ENCODE results near the gene ITGB1BP2. TPM values are rescaled to one million over a fixed set of nuclear protein-coding genes. Genes with fewer than 3 reads are reported as not detected.
"Not testable (repeated sequence)": the region's sequence is repeated elsewhere in the genome, so short reads cannot be mapped to it uniquely, and the experiment has no call there.

The ITGB1BP2 gene
- total and polyA plus RNA-seq, 3 donors from 2014 or later: 2.0 to 12.4 (median 6.1) TPM

- TF ChIP-seq POLR2A (IDR thresholded peaks at IDR 0.05) (no peak), CTCF (IDR thresholded peaks at IDR 0.05) (no peak)
- no peak overlapping the region for H3K27ac ChIP-seq
Measured at GRCh38 chrX:71321731-71322130, 20.2 kb downstream of the ITGB1BP2 start.

GRCh38 chrX:71324452-71324851, 22.9 kb downstream of the ITGB1BP2 start:
- H3K27ac ChIP-seq; H3K4me1 ChIP-seq; H3K36me3 ChIP-seq (ENCODE audit: low read depth, missing control alignments); H3K27me3 ChIP-seq; DNase-seq; H3K9me3 ChIP-seq; intact Hi-C loops (cut with DNase I; ENCODE audit: low total_unique reads); H3K4me3 ChIP-seq: not testable (repeated sequence)
- WGBS, 2 donors: 95 to 96% methylated on average over 4 to 11 of the region's 11 CpGs

More at GRCh38 chrX:71321731-71322130, 20.2 kb downstream of the ITGB1BP2 start:
- DNase-seq: no peak
- WGBS, 2 donors: 73 to 85% methylated on average over 1 of the region's 1 CpG
- H3K36me3 ChIP-seq (ENCODE audit: low read depth, missing control alignments): no peaks in the 10 kb centered on the region
- no peaks in the 10 kb centered on the region for H3K9me3 ChIP-seq
- no peak overlapping the region for H3K4me3 ChIP-seq
- no peaks in the 10 kb centered on the region for H3K27me3 ChIP-seq
- intact Hi-C loops (cut with DNase I; ENCODE audit: low total_unique reads): no loop called here
- H3K4me1 ChIP-seq: no peaks in the 10 kb centered on the region

- Histone ChIP-seq H3K27ac (no peak overlapping the region), H3K4me1 (no peaks in the 10 kb centered on the region), H3K27me3 (no peaks in the 10 kb centered on the region), H3K36me3 (ENCODE audit: low read depth, missing control alignments) (no peaks in the 10 kb centered on the region), H3K4me3 (no peak overlapping the region), H3K9me3 (no peaks in the 10 kb centered on the region)
- TF ChIP-seq POLR2A (IDR thresholded peaks at IDR 0.05) (no peak), CTCF (IDR thresholded peaks at IDR 0.05) (no peak)
- intact Hi-C loops (cut with DNase I; ENCODE audit: low total_unique reads): no loop called here
- WGBS, 2 donors: 98% methylated on average over 3 of the region's 3 CpGs
- DNase-seq: no peak
Measured at GRCh38 chrX:71326394-71326793, 24.8 kb downstream of the ITGB1BP2 start.

- H3K27me3 ChIP-seq; H3K4me1 ChIP-seq; H3K9me3 ChIP-seq; DNase-seq; H3K4me3 ChIP-seq; intact Hi-C loops (cut with DNase I; ENCODE audit: low total_unique reads); H3K36me3 ChIP-seq (ENCODE audit: low read depth, missing control alignments); H3K27ac ChIP-seq: not testable (repeated sequence)
- WGBS, 2 donors: 46 to 51% methylated on average over 2 to 3 of the region's 5 CpGs
Measured at GRCh38 chrX:71349151-71349665, 47.7 kb downstream of the ITGB1BP2 start.

- intact Hi-C loops (cut with DNase I; ENCODE audit: low total_unique reads); H3K27ac ChIP-seq; DNase-seq; H3K4me1 ChIP-seq; H3K4me3 ChIP-seq; H3K27me3 ChIP-seq; H3K9me3 ChIP-seq; H3K36me3 ChIP-seq (ENCODE audit: low read depth, missing control alignments): not testable (repeated sequence)
- WGBS, 2 donors: no CpG with 5 or more reads among the region's 6 CpGs
Measured at GRCh38 chrX:71349867-71350266, 48.3 kb downstream of the ITGB1BP2 start.

- H3K36me3 ChIP-seq (ENCODE audit: low read depth, missing control alignments); H3K27me3 ChIP-seq; H3K27ac ChIP-seq; H3K9me3 ChIP-seq; H3K4me3 ChIP-seq; DNase-seq; H3K4me1 ChIP-seq; intact Hi-C loops (cut with DNase I; ENCODE audit: low total_unique reads): not testable (repeated sequence)
- WGBS, 2 donors: 91 to 96% methylated on average over 4 to 5 of the region's 5 CpGs
Measured at GRCh38 chrX:71352439-71352838, 50.9 kb downstream of the ITGB1BP2 start.

Other genes with a start within 250 kb of the ITGB1BP2 start
- gene SNX12, start 233.4 kb upstream of the ITGB1BP2 start, total RNA-seq: 10 to 100 TPM; 35.4 to 53.1 TPM
- gene SNX12, start 233.4 kb upstream of the ITGB1BP2 start, polyA plus RNA-seq (ENCODE audit: insufficient read depth, low read depth, low replicate concordance): 39.4 TPM
- 10 to 100 TPM; 58.0 to 71.8 TPM for gene FOXO4, start 205.9 kb upstream of the ITGB1BP2 start, total RNA-seq
- 39.5 TPM for gene FOXO4, start 205.9 kb upstream of the ITGB1BP2 start, polyA plus RNA-seq (ENCODE audit: insufficient read depth, low read depth, low replicate concordance)
- 10 to 100 TPM in 1 of 2 donors, 1 to 10 TPM in 1; 2.8 to 13.2 TPM for gene CXorf65, start 195.0 kb upstream of the ITGB1BP2 start, total RNA-seq
- gene CXorf65, start 195.0 kb upstream of the ITGB1BP2 start, polyA plus RNA-seq (ENCODE audit: insufficient read depth, low read depth, low replicate concordance): 22.9 TPM
- 1 to 10 TPM; 1.7 to 7.7 TPM for gene IL2RG, start 190.2 kb upstream of the ITGB1BP2 start, total RNA-seq
- 6.8 TPM for gene IL2RG, start 190.2 kb upstream of the ITGB1BP2 start, polyA plus RNA-seq (ENCODE audit: insufficient read depth, low read depth, low replicate concordance)
- 100 to 1,000 TPM; 102 to 110 TPM for gene MED12, start 183.2 kb upstream of the ITGB1BP2 start, total RNA-seq
- 35.0 TPM for gene MED12, start 183.2 kb upstream of the ITGB1BP2 start, polyA plus RNA-seq (ENCODE audit: insufficient read depth, low read depth, low replicate concordance)
- gene NLGN3, start 156.9 kb upstream of the ITGB1BP2 start, total RNA-seq: 1 to 10 TPM; 7.6 to 8.9 TPM
- 8.2 TPM for gene NLGN3, start 156.9 kb upstream of the ITGB1BP2 start, polyA plus RNA-seq (ENCODE audit: insufficient read depth, low read depth, low replicate concordance)
- 10 to 100 TPM; 22.8 to 78.5 TPM for gene GJB1, start 78.5 kb upstream of the ITGB1BP2 start, total RNA-seq
- gene GJB1, start 78.5 kb upstream of the ITGB1BP2 start, polyA plus RNA-seq (ENCODE audit: insufficient read depth, low read depth, low replicate concordance): 26.2 TPM
- gene ZMYM3, start 47.6 kb upstream of the ITGB1BP2 start, total RNA-seq: 10 to 100 TPM; 67.6 to 97.1 TPM
- 36.8 TPM for gene ZMYM3, start 47.6 kb upstream of the ITGB1BP2 start, polyA plus RNA-seq (ENCODE audit: insufficient read depth, low read depth, low replicate concordance)
- gene NONO, start 18.1 kb upstream of the ITGB1BP2 start, total RNA-seq: 100 to 1,000 TPM; 203 to 262 TPM
- gene NONO, start 18.1 kb upstream of the ITGB1BP2 start, polyA plus RNA-seq (ENCODE audit: insufficient read depth, low read depth, low replicate concordance): 174 TPM
- 10 to 100 TPM; 74.9 to 78.4 TPM for gene TAF1, start 64.6 kb downstream of the ITGB1BP2 start, total RNA-seq
- 21.4 TPM for gene TAF1, start 64.6 kb downstream of the ITGB1BP2 start, polyA plus RNA-seq (ENCODE audit: insufficient read depth, low read depth, low replicate concordance)
- 100 to 1,000 TPM; 113 to 154 TPM for gene OGT, start 231.4 kb downstream of the ITGB1BP2 start, total RNA-seq
- gene OGT, start 231.4 kb downstream of the ITGB1BP2 start, polyA plus RNA-seq (ENCODE audit: insufficient read depth, low read depth, low replicate concordance): 48.0 TPM

Data from testis (tissue), 3 donors.